GM19397 (cell line): ENCODE measurements around the gene CMIP.

ENCODE experiments used
- ATAC-seq: cut with Tn5 transposase; IDR thresholded peaks from one replicate; pipeline ENCODE4 v1.9.1; 2021; ENCODE audit warnings: mild to moderate bottlenecking, moderate library complexity; ENCODE audit not compliant: unreplicated experiment

CMIP gene

GRCh38 chr16:81458827-81459598, 14.4 kb downstream of the CMIP start:
- no peak for ATAC-seq

GRCh38 chr16:81460075-81460474, 15.5 kb downstream of the CMIP start:
- no peak for ATAC-seq

- no peak for ATAC-seq
These were observed 16.6 kb downstream of the CMIP start for GRCh38 chr16:81461243-81461642.

GRCh38 chr16:81461766-81462165, 17.2 kb downstream of the CMIP start:
- no peak for ATAC-seq

GRCh38 chr16:81462683-81463082, 18.1 kb downstream of the CMIP start:
- no peak for ATAC-seq

GRCh38 chr16:81463296-81463890, 18.8 kb downstream of the CMIP start:
- no peak for ATAC-seq

- no peak for ATAC-seq
These were observed 19.7 kb downstream of the CMIP start for GRCh38 chr16:81464279-81464678.

- ATAC-seq, result no peak
These were observed 20.9 kb downstream of the CMIP start for GRCh38 chr16:81465375-81465943.

GRCh38 chr16:81466356-81466980, 21.9 kb downstream of the CMIP start:
- ATAC-seq, result no peak

GRCh38 chr16:81467072-81467471, 22.5 kb downstream of the CMIP start:
- no peak for ATAC-seq

GRCh38 chr16:81467815-81468214, 23.2 kb downstream of the CMIP start:
- ATAC-seq, result no peak

GRCh38 chr16:81468269-81468902, 23.8 kb downstream of the CMIP start:
- no peak for ATAC-seq

GRCh38 chr16:81469183-81469677, 24.6 kb downstream of the CMIP start:
- ATAC-seq, result no peak

- ATAC-seq, result peak; percentile 70
These were observed 25.3 kb downstream of the CMIP start for GRCh38 chr16:81469710-81470535.

- ATAC-seq, result no peak
These were observed 26.4 kb downstream of the CMIP start for GRCh38 chr16:81470796-81471636.

- no peak for ATAC-seq
These were observed 27.3 kb downstream of the CMIP start for GRCh38 chr16:81471882-81472281.

- ATAC-seq, result no peak
These were observed 27.8 kb downstream of the CMIP start for GRCh38 chr16:81472391-81472790.

- ATAC-seq, result no peak
These were observed 28.5 kb downstream of the CMIP start for GRCh38 chr16:81473066-81473488.

- ATAC-seq, result no peak
These were observed 28.9 kb downstream of the CMIP start for GRCh38 chr16:81473558-81473957.
